ENCODE results near the gene TRPC1.

The TRPC1 gene

GRCh38 chr3:142768338-142768737 is 44.5 kb downstream of the TRPC1 start:
- no peak for DNase-seq

- no peak for DNase-seq
Measured at GRCh38 chr3:142777927-142778326, 54.1 kb downstream of the TRPC1 start.

- no peak for DNase-seq
Measured at GRCh38 chr3:142778541-142778940, 54.7 kb downstream of the TRPC1 start.

DNA sequence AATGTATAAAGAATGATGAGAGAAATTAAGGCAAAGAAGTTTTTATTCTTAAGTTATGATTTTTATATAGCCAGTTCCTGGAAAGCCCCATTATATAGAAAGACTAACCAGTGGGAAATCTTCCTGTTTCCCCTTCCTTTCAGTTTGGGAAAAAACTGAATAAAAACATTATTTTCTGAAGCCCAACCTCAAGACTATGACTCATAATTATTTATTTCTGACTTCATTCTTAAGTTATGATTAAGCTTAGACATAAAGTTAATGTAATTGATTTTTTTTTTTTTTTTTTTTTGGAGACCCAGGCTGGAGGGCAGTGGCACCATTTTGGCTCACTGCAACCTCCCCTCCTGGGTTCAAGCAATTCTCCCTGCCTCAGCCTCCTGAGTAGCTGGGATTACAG is 55.8 kb downstream of the TRPC1 start:
- no peak for DNase-seq

GRCh38 chr3:142782616-142783015 is 58.8 kb downstream of the TRPC1 start:
- DNase-seq, result no peak

DNA sequence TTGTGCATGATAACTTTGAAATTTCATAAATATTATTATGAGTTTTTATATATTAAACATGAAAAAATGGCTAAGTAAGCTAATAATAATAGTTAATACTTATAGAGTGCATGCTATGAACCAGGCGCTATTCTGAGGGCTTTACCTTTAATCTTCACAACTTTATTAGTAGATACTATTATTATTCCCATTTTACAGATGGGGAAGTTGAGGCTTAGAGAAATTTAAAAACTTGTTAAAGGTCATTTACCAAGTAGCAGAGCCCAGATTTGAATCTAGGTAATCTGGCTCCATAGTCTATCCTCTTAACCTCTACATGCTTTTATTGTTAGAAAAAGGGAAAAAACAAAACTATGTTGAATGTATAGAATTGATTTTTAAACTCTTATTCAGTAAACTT is 60.4 kb downstream of the TRPC1 start:
- no peak for DNase-seq

GRCh38 chr3:142785996-142786395 is 62.2 kb downstream of the TRPC1 start:
- DNase-seq, result no peak

- no peak for DNase-seq
Measured at GRCh38 chr3:142787719-142788118, 63.9 kb downstream of the TRPC1 start.

GRCh38 chr3:142794508-142794907 is 70.7 kb downstream of the TRPC1 start:
- no peak for DNase-seq

DNA sequence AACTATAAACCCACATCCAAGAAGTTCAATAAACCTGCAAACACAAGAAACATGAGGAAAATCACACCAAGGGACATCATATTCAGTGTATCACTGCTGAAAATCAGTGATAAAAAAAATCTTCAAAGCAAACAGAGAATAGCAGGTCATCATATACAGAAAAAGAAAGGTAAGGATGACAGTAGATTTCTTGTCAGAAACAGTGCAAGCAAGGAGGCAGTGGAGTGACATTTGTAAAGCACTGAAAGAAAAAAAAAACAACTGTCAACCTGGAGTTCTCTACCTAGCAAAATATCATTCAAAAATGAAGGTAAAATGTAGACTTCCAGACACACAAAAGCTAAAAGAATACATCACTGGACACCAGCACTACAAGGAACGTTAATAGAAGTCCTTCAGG is 71.5 kb downstream of the TRPC1 start:
- no peak for DNase-seq

DNA sequence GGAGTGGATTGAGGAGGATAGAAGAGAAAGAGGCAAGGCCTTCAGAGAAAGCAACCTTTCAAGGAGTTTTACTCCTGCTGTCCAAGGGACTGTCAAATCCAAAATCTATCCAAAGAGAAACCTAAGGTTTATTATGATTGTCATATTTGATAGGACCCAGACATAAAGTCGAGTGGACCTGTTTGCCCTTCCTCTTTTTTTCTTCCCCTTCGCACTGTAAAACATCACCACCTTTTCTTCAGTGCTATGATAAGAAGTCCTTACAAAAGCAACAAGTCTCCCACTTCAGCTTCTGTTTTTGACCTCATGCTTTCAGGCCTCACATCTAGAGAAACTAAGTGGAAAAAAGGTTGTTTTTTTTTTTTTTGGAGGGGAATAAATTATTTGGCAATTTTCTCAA is 73.0 kb downstream of the TRPC1 start:
- no peak for DNase-seq

DNA sequence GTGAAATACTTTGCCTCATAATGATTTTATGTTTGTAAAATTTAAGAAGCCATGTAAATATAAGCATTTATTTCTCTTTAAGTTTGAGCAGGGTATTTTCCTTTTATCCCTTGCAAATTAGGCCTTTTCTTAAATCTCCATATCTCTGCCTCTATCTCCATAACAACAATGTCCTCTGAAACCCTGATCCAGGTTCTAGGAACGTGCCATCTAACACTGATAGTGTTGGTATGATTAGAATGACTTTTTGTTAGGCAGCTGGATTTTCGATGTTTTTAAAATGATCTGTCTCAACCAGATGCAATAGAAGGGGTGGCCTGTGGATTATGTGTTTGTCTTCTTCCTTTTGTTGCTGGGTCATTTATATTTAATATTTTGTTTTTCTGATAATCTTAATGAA is 77.9 kb downstream of the TRPC1 start:
- no peak for DNase-seq

- DNase-seq, result no peak
Measured at GRCh38 chr3:142802891-142803290, 79.1 kb downstream of the TRPC1 start.

GRCh38 chr3:142808103-142808917 is 84.5 kb downstream of the TRPC1 start:
- no peak for DNase-seq

GRCh38 chr3:142809259-142809658 is 85.4 kb downstream of the TRPC1 start:
- DNase-seq, result no peak

- no peak for DNase-seq
Measured at GRCh38 chr3:142815803-142816202, 92.0 kb downstream of the TRPC1 start.

DNA sequence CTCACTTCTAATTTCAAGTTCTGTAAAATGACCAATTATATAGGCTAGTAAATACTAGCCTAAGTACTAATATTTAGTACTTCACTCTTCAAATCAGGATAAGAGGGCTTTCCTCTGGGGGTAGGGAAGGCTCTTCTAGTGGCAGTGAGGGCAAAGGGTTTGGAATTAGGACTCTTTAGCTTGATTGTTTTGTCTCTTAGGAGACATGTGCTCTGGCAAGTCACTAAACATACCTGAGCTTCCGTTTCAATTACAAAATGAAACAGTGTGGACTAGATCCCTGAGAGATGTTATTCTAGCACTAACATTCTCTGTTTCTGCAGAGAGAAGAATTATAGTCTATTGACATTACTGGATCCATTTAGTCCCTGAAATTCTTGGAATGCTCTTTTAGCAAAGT is 93.5 kb downstream of the TRPC1 start:
- no peak for DNase-seq

GRCh38 chr3:142817897-142818296 is 94.1 kb downstream of the TRPC1 start:
- DNase-seq, result no peak

GRCh38 chr3:142818651-142819050 is 94.8 kb downstream of the TRPC1 start:
- no peak for DNase-seq

GRCh38 chr3:142819179-142819578 is 95.3 kb downstream of the TRPC1 start:
- DNase-seq, result no peak

DNA sequence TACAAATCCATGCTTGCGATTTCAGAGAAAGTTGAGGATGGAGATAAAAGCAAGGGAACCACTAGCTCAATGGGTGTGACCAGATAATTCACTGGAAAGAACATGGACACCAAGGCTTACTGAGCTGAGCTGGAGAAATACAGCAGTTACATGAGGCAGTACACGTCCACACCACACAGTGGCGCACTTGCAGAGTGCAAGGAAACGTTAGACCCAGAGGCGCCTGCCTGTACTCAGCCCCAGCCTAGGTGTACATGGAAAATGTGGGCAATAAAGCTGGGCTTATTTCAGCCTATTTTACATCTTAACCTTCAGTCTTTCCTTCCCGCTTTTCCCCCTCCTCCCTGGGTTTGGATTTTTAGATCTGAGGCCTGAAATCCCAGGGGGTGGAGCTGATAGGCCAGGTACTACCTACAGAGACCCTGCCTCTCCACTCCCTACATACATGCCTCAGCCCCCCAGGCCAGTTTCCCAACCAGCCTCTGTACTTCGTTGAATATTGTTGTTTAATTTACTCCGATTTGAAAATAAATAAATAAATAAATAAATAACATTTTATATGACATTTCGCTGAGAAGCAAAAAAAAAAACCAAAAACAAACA is 105.0 kb downstream of the TRPC1 start:
- no peak for DNase-seq

DNA sequence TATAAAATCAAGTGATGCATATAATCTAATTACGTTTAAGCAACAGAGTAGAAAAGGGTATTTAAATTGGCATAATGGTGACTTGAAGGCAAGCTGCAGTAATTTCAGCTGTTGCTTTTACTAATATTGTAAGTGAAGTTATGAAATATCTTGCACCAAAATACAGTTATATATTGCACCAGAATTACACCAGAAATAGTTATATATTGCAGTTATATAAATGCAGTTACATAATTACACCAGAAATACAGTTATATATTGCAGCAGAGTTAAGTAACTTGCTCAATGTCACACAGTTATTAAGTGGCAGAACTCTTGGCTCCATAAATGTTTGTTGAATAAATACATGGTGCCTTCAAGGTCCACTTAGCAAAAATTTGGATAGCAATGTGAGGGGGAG is 113.7 kb downstream of the TRPC1 start:
- DNase-seq, result no peak

DNA sequence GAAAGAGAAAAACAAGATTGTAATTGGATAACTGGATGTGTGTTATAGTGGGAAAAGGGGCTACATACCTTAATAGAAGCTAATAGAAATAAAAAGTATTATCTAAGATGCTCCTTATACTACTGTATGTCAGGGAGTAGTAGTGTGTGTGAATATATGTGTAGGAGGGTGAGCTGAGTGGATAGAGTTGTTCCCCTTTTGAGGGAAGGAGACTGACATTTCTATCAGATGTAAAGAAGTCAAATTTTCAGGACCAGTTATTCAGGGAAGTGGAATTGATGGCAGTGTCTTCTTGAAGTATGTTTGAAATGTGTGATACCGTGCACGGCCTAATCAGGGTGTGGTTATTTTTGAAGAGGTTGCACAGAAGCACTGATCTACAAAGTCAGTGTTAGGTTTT is 116.0 kb downstream of the TRPC1 start:
- no peak for DNase-seq

DNA sequence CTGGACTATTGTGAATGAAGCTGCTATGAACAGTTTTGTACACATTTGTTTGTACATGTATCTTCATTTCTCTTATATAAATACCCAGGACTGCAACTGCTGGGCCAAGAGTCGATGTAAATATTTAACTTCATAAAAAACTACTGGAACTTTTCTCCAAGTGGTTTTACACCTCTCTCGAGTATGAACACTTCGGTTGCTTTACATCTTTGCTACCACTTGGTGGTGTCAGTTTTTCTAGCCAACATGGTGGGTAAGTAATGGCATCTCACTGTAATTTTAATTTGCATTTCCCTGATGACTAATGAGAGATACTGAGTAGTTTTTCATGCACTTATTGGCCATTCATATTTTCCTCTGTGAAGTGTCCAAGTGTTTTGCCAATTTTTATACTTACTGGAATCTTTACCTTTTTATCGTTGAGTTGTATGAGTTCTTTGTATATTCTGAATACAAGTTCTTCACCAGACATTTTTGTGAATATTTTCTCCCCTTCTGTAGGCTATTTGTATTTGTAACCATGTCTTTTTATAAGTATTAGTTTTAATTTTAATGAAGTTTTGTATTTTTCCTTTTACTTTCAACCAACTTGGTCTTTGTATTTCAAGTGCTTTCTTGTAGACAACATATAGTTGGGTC is 120.6 kb downstream of the TRPC1 start:
- DNase-seq, result no peak
